GM21360 (cell line): Measurements from ENCODE around the gene ZBTB17.
"Not testable (repeated sequence)": the region's sequence is repeated elsewhere in the genome, so short reads cannot be mapped to it uniquely, and the experiment has no call there.

Source experiments
- ATAC-seq: cut with Tn5 transposase; IDR thresholded peaks from one replicate; pipeline ENCODE4 v1.9.1; 2021; ENCODE audit warnings: mild to moderate bottlenecking, moderate library complexity; ENCODE audit not compliant: unreplicated experiment

Gene ZBTB17

GRCh38 chr1:15937146-15937545 is 38.8 kb downstream of the ZBTB17 start:
- ATAC-seq, result no peak

- ATAC-seq, result no peak
Measured at GRCh38 chr1:15936025-15936424, 39.9 kb downstream of the ZBTB17 start.

GRCh38 chr1:15935056-15935950 is 40.6 kb downstream of the ZBTB17 start:
- ATAC-seq, result no peak

GRCh38 chr1:15934211-15935055 is 41.5 kb downstream of the ZBTB17 start:
- no peak for ATAC-seq

GRCh38 chr1:15933684-15934083 is 42.2 kb downstream of the ZBTB17 start:
- ATAC-seq, result no peak

- no peak for ATAC-seq
Measured at GRCh38 chr1:15932612-15933011, 43.3 kb downstream of the ZBTB17 start.

GRCh38 chr1:15931884-15932283 is 44.0 kb downstream of the ZBTB17 start:
- no peak for ATAC-seq

GRCh38 chr1:15931401-15931800 is 44.5 kb downstream of the ZBTB17 start:
- ATAC-seq, result no peak

- no peak for ATAC-seq
Measured at GRCh38 chr1:15928971-15929965, 46.6 kb downstream of the ZBTB17 start.

GRCh38 chr1:15926448-15926847 is 49.5 kb downstream of the ZBTB17 start:
- ATAC-seq, result not testable (repeated sequence)

- ATAC-seq, result no peak
Measured at GRCh38 chr1:15923241-15923640, 52.7 kb downstream of the ZBTB17 start.

- peak; percentile 63 for ATAC-seq
Measured at GRCh38 chr1:15918962-15919715, 56.8 kb downstream of the ZBTB17 start.

- ATAC-seq, result no peak
Measured at GRCh38 chr1:15916916-15917315, 59.0 kb downstream of the ZBTB17 start.

- ATAC-seq, result no peak
Measured at GRCh38 chr1:15916417-15916816, 59.5 kb downstream of the ZBTB17 start.

- no peak for ATAC-seq
Measured at GRCh38 chr1:15915991-15916390, 59.9 kb downstream of the ZBTB17 start.

GRCh38 chr1:15913607-15914006 is 62.3 kb downstream of the ZBTB17 start:
- ATAC-seq, result not testable (repeated sequence)

GRCh38 chr1:15911927-15912326 is 64.0 kb downstream of the ZBTB17 start:
- no peak for ATAC-seq

- no peak for ATAC-seq
Measured at GRCh38 chr1:15911141-15911540, 64.8 kb downstream of the ZBTB17 start.

GRCh38 chr1:15908597-15908996 is 67.3 kb downstream of the ZBTB17 start:
- ATAC-seq, result no peak

- no peak for ATAC-seq
Measured at GRCh38 chr1:15902882-15903281, 73.0 kb downstream of the ZBTB17 start.
